ENCODE results near the gene POU6F2. TPM values are rescaled to one million over a fixed set of nuclear protein-coding genes. Genes with fewer than 3 reads are reported as not detected.

Gene POU6F2
- polyA plus RNA-seq, 2 of the 4 experiments (the other 2 are of a cell fraction), result not detected

- no peak overlapping the region for H3K4me2 ChIP-seq
- ChIA-PET CTCF (no interaction called here), POLR2A (no interaction called here)
- DNase-seq (ENCODE audit: low read depth in 1 of 2, low spot score in 1 of 2) (no peak), FAIRE-seq (no peak), ATAC-seq (no peak)
- TF ChIP-seq HOXB5 (CRISPR knock-in tag; IDR thresholded peaks at IDR 0.05), result no peak
- no peak for TF ChIP-seq USF2 (IDR thresholded peaks at IDR 0.05)
- no peak for TF ChIP-seq MAX (IDR thresholded peaks at IDR 0.05)
- no peak for TF ChIP-seq FOXS1 (CRISPR knock-in tag; IDR thresholded peaks at IDR 0.05)
- no peak for TF ChIP-seq REST (IDR thresholded peaks at IDR 0.05)
- TF ChIP-seq RCOR1 (IDR thresholded peaks at IDR 0.05; ENCODE audit: low read depth, low read length), result no peak
- no peaks in the 10 kb centered on the region for H3K9me3 ChIP-seq
- H3K4me1 ChIP-seq, result no peaks in the 10 kb centered on the region
- H3K27ac ChIP-seq, result no peak overlapping the region
- 14% methylated on average over 2 of the region's 2 CpGs for WGBS (ENCODE audit: missing lambda C conversion rate)
- H3K4me3 ChIP-seq, result no peak overlapping the region
Observed at GRCh38 chr7:39332142-39332541, 354.4 kb downstream of the POU6F2 start.

GRCh38 chr7:39333701-39334100 is 356.0 kb downstream of the POU6F2 start:
- POLR2A ChIA-PET, result no interaction called here
- Histone ChIP-seq H3K4me2 (no peak overlapping the region), H3K9me3 (no peaks in the 10 kb centered on the region), H3K4me3 (no peak overlapping the region), H3K27ac (no peak overlapping the region), H3K4me1 (no peaks in the 10 kb centered on the region)
- DNase-seq (ENCODE audit: low read depth in 1 of 2, low spot score in 1 of 2), result no peak
- CTCF ChIA-PET, result interaction anchor here (1.6 kb wide), 1 partner anchor 17 kb away, joined by 3 read pairs; no protein-coding TSS in a partner anchor
- 6% methylated on average over 1 of the region's 1 CpG for WGBS (ENCODE audit: missing lambda C conversion rate)
- ATAC-seq, result no peak
- FAIRE-seq, result no peak
- no peak for TF ChIP-seq CHD2 (IDR thresholded peaks at IDR 0.05; ENCODE audit: low read length, partially characterized antibody)
- TF ChIP-seq NPAS2 (CRISPR knock-in tag; IDR thresholded peaks at IDR 0.05; ENCODE audit: borderline replicate concordance), result no peak
- TF ChIP-seq POLR2AphosphoS2 (conservative IDR thresholded peaks at IDR 0.05; ENCODE audit: low read length), result no peak
- no peak for TF ChIP-seq CBX8 (IDR thresholded peaks at IDR 0.05)

GRCh38 chr7:39336442-39336841 is 358.7 kb downstream of the POU6F2 start:
- FAIRE-seq (no peak), DNase-seq (ENCODE audit: low read depth in 1 of 2, low spot score in 1 of 2) (no peak), ATAC-seq (no peak)
- H3K4me2 ChIP-seq, result no peak overlapping the region
- no peak overlapping the region for H3K4me3 ChIP-seq
- no peaks in the 10 kb centered on the region for H3K9me3 ChIP-seq
- CTCF ChIA-PET, result no interaction called here
- WGBS (ENCODE audit: missing lambda C conversion rate), result 4% methylated on average over 2 of the region's 2 CpGs
- no peak overlapping the region for H3K27ac ChIP-seq
- H3K4me1 ChIP-seq, result no peaks in the 10 kb centered on the region
- POLR2A ChIA-PET, result no interaction called here
- TF ChIP-seq NR3C1 (IDR thresholded peaks at IDR 0.05) (no peak), BCL3 (IDR thresholded peaks at IDR 0.05) (no peak), ZC3H11A (IDR thresholded peaks at IDR 0.05) (no peak), CHD2 (IDR thresholded peaks at IDR 0.05; ENCODE audit: low read length, partially characterized antibody) (no peak), CHD4 (IDR thresholded peaks at IDR 0.05; ENCODE audit: borderline replicate concordance) (no peak), NFE2L2 (conservative IDR thresholded peaks at IDR 0.05; ENCODE audit: low read length) (no peak), ZSCAN20 (CRISPR knock-in tag; IDR thresholded peaks at IDR 0.05) (no peak), RFX5 (IDR thresholded peaks at IDR 0.05) (no peak), FOSL2 (IDR thresholded peaks at IDR 0.05) (no peak), FOSL2 (CRISPR knock-in tag; IDR thresholded peaks at IDR 0.05) (no peak), EHF (CRISPR knock-in tag; IDR thresholded peaks at IDR 0.05) (no peak), HEYL (CRISPR knock-in tag; IDR thresholded peaks at IDR 0.05) (no peak), KDM1A (IDR thresholded peaks at IDR 0.05; ENCODE audit: low read depth) (no peak)
